ENCODE results near the gene POC5. TPM values are rescaled to one million over a fixed set of nuclear protein-coding genes. Genes with fewer than 3 reads are reported as not detected.

POC5 gene
- total RNA-seq, 2 donors from 2014 or later, result 7.5 to 8.9 TPM

GRCh38 chr5:75694781-75695180 is 22.5 kb downstream of the POC5 start:
- TF ChIP-seq POLR2A (IDR thresholded peaks at IDR 0.05), result no peak
- no peak for TF ChIP-seq CTCF (IDR thresholded peaks at IDR 0.05)
- intact Hi-C loops (cut with DNase I), result no loop called here
- Histone ChIP-seq H3K9me3 (no peaks in the 10 kb centered on the region), H3K4me3 (no peak overlapping the region), H3K36me3 (replicated peaks in 1 of 2; ENCODE audit: insufficient read depth in 1 of 2, low read depth in 2 of 2) (peaks cover 5% of the 10 kb centered on the region in 2 donors), H3K27me3 (no peaks in the 10 kb centered on the region), H3K4me1 (no peaks in the 10 kb centered on the region), H3K27ac (no peak overlapping the region)
- ATAC-seq (no peak), DNase-seq (no peak)
- WGBS, 2 donors, result 88 to 94% methylated on average over 1 of the region's 1 CpG

GRCh38 chr5:75690669-75691068 is 26.6 kb downstream of the POC5 start:
- Histone ChIP-seq H3K9me3 (no peaks in the 10 kb centered on the region), H3K4me1 (peaks cover 14% of the 10 kb centered on the region), H3K4me3 (no peak overlapping the region), H3K36me3 (replicated peaks in 1 of 2; ENCODE audit: insufficient read depth in 1 of 2, low read depth in 2 of 2) (peaks cover 5 to 6% of the 10 kb centered on the region in 2 donors), H3K27me3 (no peaks in the 10 kb centered on the region), H3K27ac (no peak overlapping the region)
- intact Hi-C loops (cut with DNase I), result no loop called here
- WGBS, 2 donors, result 88 to 100% methylated on average over 1 of the region's 1 CpG
- TF ChIP-seq POLR2A (IDR thresholded peaks at IDR 0.05) (no peak), CTCF (IDR thresholded peaks at IDR 0.05) (no peak)
- ATAC-seq (no peak), DNase-seq (no peak)

- Histone ChIP-seq H3K27ac (peak overlapping the region in 1 of 4 donors; percentile 1), H3K4me1 (peaks cover 26% of the 10 kb centered on the region), H3K36me3 (replicated peaks in 1 of 2; ENCODE audit: insufficient read depth in 1 of 2, low read depth in 2 of 2) (peaks cover 0 to 1% of the 10 kb centered on the region in 2 donors), H3K4me3 (no peak overlapping the region), H3K9me3 (no peaks in the 10 kb centered on the region), H3K27me3 (no peaks in the 10 kb centered on the region)
- no peak for TF ChIP-seq CTCF (IDR thresholded peaks at IDR 0.05)
- TF ChIP-seq POLR2A (IDR thresholded peaks at IDR 0.05), result no peak
- no peak for ATAC-seq
- intact Hi-C loops (cut with DNase I), result no loop called here
- no peak for DNase-seq
Observed at GRCh38 chr5:75686480-75686879, 30.8 kb downstream of the POC5 start.

GRCh38 chr5:75685141-75685540 is 32.1 kb downstream of the POC5 start:
- H3K4me1 ChIP-seq, result peaks cover 26% of the 10 kb centered on the region
- no peak for TF ChIP-seq CTCF (IDR thresholded peaks at IDR 0.05)
- no peak for TF ChIP-seq POLR2A (IDR thresholded peaks at IDR 0.05)
- intact Hi-C loops (cut with DNase I), result no loop called here
- H3K36me3 ChIP-seq (replicated peaks in 1 of 2; ENCODE audit: insufficient read depth in 1 of 2, low read depth in 2 of 2), result peaks cover 0 to 1% of the 10 kb centered on the region in 2 donors
- no peak for ATAC-seq
- H3K9me3 ChIP-seq, result no peaks in the 10 kb centered on the region
- WGBS, 2 donors, result 93 to 97% methylated on average over 11 of the region's 11 CpGs
- H3K27ac ChIP-seq, result no peak overlapping the region
- H3K4me3 ChIP-seq, result no peak overlapping the region
- no peak for DNase-seq
- H3K27me3 ChIP-seq, result no peaks in the 10 kb centered on the region

GRCh38 chr5:75681125-75681830 is 36.0 kb downstream of the POC5 start:
- Histone ChIP-seq H3K27me3 (no peaks in the 10 kb centered on the region), H3K9me3 (no peaks in the 10 kb centered on the region), H3K27ac (peak overlapping the region in 1 of 4 donors; percentile 60), H3K36me3 (replicated peaks in 1 of 2; ENCODE audit: insufficient read depth in 1 of 2, low read depth in 2 of 2) (no peaks in the 10 kb centered on the region), H3K4me1 (peaks cover 18% of the 10 kb centered on the region), H3K4me3 (no peak overlapping the region)
- no peak for TF ChIP-seq POLR2A (IDR thresholded peaks at IDR 0.05)
- peak in 6 of 7 experiments; percentile 70 to 85 (median 74) for TF ChIP-seq CTCF (IDR thresholded peaks at IDR 0.05)
- intact Hi-C loops (cut with DNase I), result no loop called here
- ATAC-seq (peak; percentile 63), DNase-seq (no peak)
- WGBS, 2 donors, result 21 to 25% methylated on average over 2 of the region's 2 CpGs

All from body of pancreas (tissue), 4 donors.